Keratinocyte (primary cell): ENCODE data around the gene PPCS. TPM values are rescaled to one million over a fixed set of nuclear protein-coding genes. Genes with fewer than 3 reads are reported as not detected.
"Not testable (repeated sequence)": the region's sequence is repeated elsewhere in the genome, so short reads cannot be mapped to it uniquely, and the experiment has no call there.

ENCODE experiments used
- DNase-seq: peaks from one replicate; pipeline ENCODE4 v3.0.0-alpha.2; 2011; ENCODE audit warnings: low read depth, missing footprints, low spot score
- FAIRE-seq: peaks from 2 replicates; lab custom pipeline; 2011; peaks lifted over from hg19 to GRCh38; lab: Jason Lieb, UNC
- H2AFZ ChIP-seq: 2 replicates; pipeline ENCODE4 v1.6.0; 2012; ENCODE audit warnings: low read length, control low read depth, inconsistent platforms; ENCODE audit not compliant: control insufficient read depth
- H3K27ac ChIP-seq: 2 replicates; pipeline ENCODE4 v1.5.1; 2011; ENCODE audit warnings: low read length; ENCODE audit not compliant: control insufficient read depth, insufficient read depth
- H3K27me3 ChIP-seq: 3 replicates; pipeline ENCODE4 v1.6.0; 2011; ENCODE audit warnings: low read length; ENCODE audit not compliant: control insufficient read depth, insufficient read depth; ENCODE audit errors: extremely low read depth
- H3K36me3 ChIP-seq, 2 experiments: 2 replicates in 1 of 2; 3 replicates in 1 of 2; pipeline ENCODE4 v1.5.1; 2011; ENCODE audit warnings: low read length in 2 of 2, mild to moderate bottlenecking in 1 of 2; ENCODE audit not compliant: control insufficient read depth in 2 of 2, insufficient read depth in 2 of 2; ENCODE audit errors: extremely low read depth in 1 of 2
- H3K4me1 ChIP-seq: 3 replicates; pipeline ENCODE4 v1.5.1; 2011; ENCODE audit warnings: low read length; ENCODE audit not compliant: control insufficient read depth, insufficient read depth; ENCODE audit errors: extremely low read depth
- H3K4me2 ChIP-seq: 3 replicates; pipeline ENCODE4 v1.6.0; 2011; ENCODE audit warnings: low read depth, low read length; ENCODE audit not compliant: control insufficient read depth, insufficient read depth; ENCODE audit errors: extremely low read depth
- H3K4me3 ChIP-seq, 3 experiments: fragments of 200-600 bp in 1 of 3; sonication (generic) in 1 of 3; 2 replicates in 2 of 3; 3 replicates in 1 of 3; pipeline ENCODE4 v1.5.1; 2011 to 2016; ENCODE audit warnings: low read length in 3 of 3, mild to moderate bottlenecking in 3 of 3, control low read depth in 2 of 3, inconsistent platforms in 1 of 3, low read depth in 1 of 3, mixed read lengths in 1 of 3, mixed run types in 1 of 3, moderate library complexity in 1 of 3; ENCODE audit not compliant: control insufficient read depth in 2 of 3, insufficient read depth in 2 of 3; ENCODE audit errors: extremely low read depth in 1 of 3
- H3K79me2 ChIP-seq: 2 replicates; pipeline ENCODE4 v1.6.0; 2012; ENCODE audit warnings: low read length; ENCODE audit not compliant: control insufficient read depth, insufficient read depth
- H3K9ac ChIP-seq: 3 replicates; pipeline ENCODE4 v1.6.0; 2011; ENCODE audit warnings: low read length; ENCODE audit not compliant: control insufficient read depth, insufficient read depth; ENCODE audit errors: extremely low read depth
- H3K9me1 ChIP-seq: 3 replicates; pipeline ENCODE4 v1.6.0; 2011; ENCODE audit warnings: low read length; ENCODE audit not compliant: control insufficient read depth, insufficient read depth; ENCODE audit errors: extremely low read depth
- H3K9me3 ChIP-seq: 2 replicates; pipeline ENCODE4 v1.5.1; 2012; ENCODE audit warnings: low read depth, low read length; ENCODE audit not compliant: control insufficient read depth
- H4K20me1 ChIP-seq: 3 replicates; pipeline ENCODE4 v1.6.0; 2011; ENCODE audit warnings: low read length; ENCODE audit not compliant: control insufficient read depth, insufficient read depth; ENCODE audit errors: extremely low read depth
- EZH2 ChIP-seq: IDR thresholded peaks from one replicate; pipeline ENCODE4 v1.6.1; 2012; ENCODE audit warnings: inconsistent platforms, mild to moderate bottlenecking, low read length, moderate library complexity
- dilution Hi-C: fragments of 300-500 bp; cut with MboI; formaldehyde crosslinking; loops from one replicate; pipeline ENCODE4 v1.7.0; 2020; ENCODE audit warnings: low sequenced_read_pairs; ENCODE audit not compliant: extremely low pct_ligation_motif_present
- polyA plus RNA-seq, 5 experiments: library from polyadenylated mRNA; depleted of rRNA in 3 of 5; stranded (reverse) in 3 of 5; stranded (forward) in 1 of 5; unstranded in 1 of 5; fragments of >200 nt; gene quantifications; 1 replicate in 1 of 5; 2 replicates in 3 of 5; 3 replicates in 1 of 5; pipeline versions ENCODE4 v1.2.1 to v1.2.3, GENCODE V29; 2011 to 2012; ENCODE audit warnings: missing spikeins in 2 of 5, low read depth in 1 of 5, low replicate concordance in 1 of 5
- TF ChIP-seq, protein P1 (sequence below), 3 experiments: IDR thresholded peaks in 1 of 3; conservative IDR thresholded peaks in 1 of 3; optimal IDR thresholded peaks in 1 of 3; 2 replicates in 2 of 3; 3 replicates in 1 of 3; pipeline versions ENCODE3 to v1.5.1; 2011; ENCODE audit warnings: low read length in 3 of 3, mild to moderate bottlenecking in 3 of 3, moderate library complexity in 2 of 3, control low read depth in 1 of 3, inconsistent platforms in 1 of 3; ENCODE audit not compliant: insufficient read depth in 2 of 3; ENCODE audit errors: extremely low read depth in 1 of 3

The PPCS gene
- polyA plus RNA-seq, 1 donor (not counting 4 experiments of a cell fraction or from before 2014, with no cell fraction given): 47.3 TPM

DNA sequence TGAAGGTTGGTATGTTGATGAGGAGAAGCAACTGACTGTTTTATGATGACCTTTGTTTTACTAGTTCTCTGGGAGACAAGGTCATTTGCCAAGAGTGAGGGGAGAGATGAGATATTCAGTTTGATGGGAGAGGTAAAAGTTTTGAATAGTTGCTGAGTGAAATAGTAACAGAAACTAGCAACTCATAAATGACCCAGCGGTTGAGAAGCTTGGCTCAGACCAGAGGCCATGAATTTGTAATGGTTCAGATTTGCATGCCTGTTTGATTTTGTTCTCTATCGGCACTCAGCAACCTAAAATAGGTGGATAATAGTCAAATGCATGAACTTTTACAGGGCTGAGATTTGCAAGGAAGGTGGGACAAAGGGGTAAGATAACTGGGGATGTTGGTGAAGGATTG, 13.4 kb downstream of the PPCS start:
- H3K4me3 ChIP-seq: no peak overlapping the region
- H4K20me1 ChIP-seq: no peaks in the 10 kb centered on the region
- FAIRE-seq (no peak), DNase-seq (no peak)
- no peak overlapping the region for H2AFZ ChIP-seq
- H3K4me1 ChIP-seq: no peaks in the 10 kb centered on the region
- dilution Hi-C loops: no loop called here
- H3K9me3 ChIP-seq: no peaks in the 10 kb centered on the region
- H3K9ac ChIP-seq: no peak overlapping the region
- H3K4me2 ChIP-seq: no peak overlapping the region
- H3K36me3 ChIP-seq: no peaks in the 10 kb centered on the region
- H3K27me3 ChIP-seq: no peaks in the 10 kb centered on the region
- H3K9me1 ChIP-seq: no peaks in the 10 kb centered on the region
- TF ChIP-seq, protein P1, sequence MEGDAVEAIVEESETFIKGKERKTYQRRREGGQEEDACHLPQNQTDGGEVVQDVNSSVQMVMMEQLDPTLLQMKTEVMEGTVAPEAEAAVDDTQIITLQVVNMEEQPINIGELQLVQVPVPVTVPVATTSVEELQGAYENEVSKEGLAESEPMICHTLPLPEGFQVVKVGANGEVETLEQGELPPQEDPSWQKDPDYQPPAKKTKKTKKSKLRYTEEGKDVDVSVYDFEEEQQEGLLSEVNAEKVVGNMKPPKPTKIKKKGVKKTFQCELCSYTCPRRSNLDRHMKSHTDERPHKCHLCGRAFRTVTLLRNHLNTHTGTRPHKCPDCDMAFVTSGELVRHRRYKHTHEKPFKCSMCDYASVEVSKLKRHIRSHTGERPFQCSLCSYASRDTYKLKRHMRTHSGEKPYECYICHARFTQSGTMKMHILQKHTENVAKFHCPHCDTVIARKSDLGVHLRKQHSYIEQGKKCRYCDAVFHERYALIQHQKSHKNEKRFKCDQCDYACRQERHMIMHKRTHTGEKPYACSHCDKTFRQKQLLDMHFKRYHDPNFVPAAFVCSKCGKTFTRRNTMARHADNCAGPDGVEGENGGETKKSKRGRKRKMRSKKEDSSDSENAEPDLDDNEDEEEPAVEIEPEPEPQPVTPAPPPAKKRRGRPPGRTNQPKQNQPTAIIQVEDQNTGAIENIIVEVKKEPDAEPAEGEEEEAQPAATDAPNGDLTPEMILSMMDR (optimal IDR thresholded peaks at IDR 0.05 in 1 of 3, IDR thresholded peaks at IDR 0.05 in 1 of 3, conservative IDR thresholded peaks at IDR 0.05 in 1 of 3; ENCODE audit: extremely low read depth in 1 of 3, insufficient read depth in 2 of 3, low read length in 3 of 3): no peak
- TF ChIP-seq EZH2: no peak
- no peaks in the 10 kb centered on the region for H3K79me2 ChIP-seq
- H3K27ac ChIP-seq: no peak overlapping the region

DNA sequence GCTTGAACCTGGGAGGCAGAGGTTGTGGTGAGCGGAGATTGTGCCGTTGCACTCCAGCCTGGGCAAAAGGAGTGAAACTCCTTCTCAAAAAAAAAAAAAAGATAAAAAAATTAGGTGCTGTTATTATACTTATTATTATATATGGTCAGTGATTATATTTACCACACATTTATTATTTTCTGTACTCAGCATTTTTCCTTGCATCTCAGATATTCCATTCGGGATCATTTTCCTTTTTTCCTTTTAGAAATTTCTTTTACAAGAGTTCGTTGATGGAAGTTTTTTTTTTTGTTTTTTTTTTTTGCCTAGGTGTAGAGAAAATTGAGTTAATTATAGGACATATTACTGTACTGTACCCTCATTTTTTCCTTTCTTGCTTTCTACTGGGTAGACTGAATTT, 20.3 kb downstream of the PPCS start:
- no peaks in the 10 kb centered on the region for H3K4me1 ChIP-seq
- DNase-seq (no peak), FAIRE-seq (no peak)
- no peaks in the 10 kb centered on the region for H4K20me1 ChIP-seq
- H3K27ac ChIP-seq: no peak overlapping the region
- no peak overlapping the region for H3K4me2 ChIP-seq
- H3K4me3 ChIP-seq: no peak overlapping the region
- no peak overlapping the region for H2AFZ ChIP-seq
- TF ChIP-seq, protein P1 (optimal IDR thresholded peaks at IDR 0.05 in 1 of 3, IDR thresholded peaks at IDR 0.05 in 1 of 3, conservative IDR thresholded peaks at IDR 0.05 in 1 of 3; ENCODE audit: extremely low read depth in 1 of 3, insufficient read depth in 2 of 3, low read length in 3 of 3): no peak
- no peak for TF ChIP-seq EZH2
- H3K9me3 ChIP-seq: no peaks in the 10 kb centered on the region
- H3K36me3 ChIP-seq: no peaks in the 10 kb centered on the region
- H3K27me3 ChIP-seq: no peaks in the 10 kb centered on the region
- no peaks in the 10 kb centered on the region for H3K79me2 ChIP-seq
- no peaks in the 10 kb centered on the region for H3K9me1 ChIP-seq
- no peak overlapping the region for H3K9ac ChIP-seq
- dilution Hi-C loops: no loop called here

DNA sequence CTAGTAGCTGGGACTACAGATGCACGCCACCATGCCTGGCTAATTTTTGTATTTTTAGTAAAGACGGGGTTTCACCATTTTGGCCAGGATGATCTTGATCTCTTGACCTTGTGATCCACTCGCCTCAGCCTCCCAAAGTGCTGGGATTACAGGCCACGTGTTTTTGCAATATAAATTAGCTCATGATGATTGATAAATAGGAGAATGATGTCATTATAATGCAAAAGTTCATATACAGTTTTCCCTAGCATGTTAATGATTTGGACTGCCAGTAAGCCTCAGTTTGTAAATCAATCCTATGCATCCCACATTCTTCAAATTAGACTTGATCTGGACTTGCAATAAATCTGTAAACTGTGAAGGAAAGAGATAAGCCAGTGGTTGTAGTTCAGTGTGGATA, 21.0 kb downstream of the PPCS start:
- dilution Hi-C loops, H3K27me3 ChIP-seq, H3K9me3 ChIP-seq, H3K27ac ChIP-seq, H3K36me3 ChIP-seq, H3K4me1 ChIP-seq, H3K9me1 ChIP-seq, FAIRE-seq, H4K20me1 ChIP-seq, H3K4me2 ChIP-seq, H2AFZ ChIP-seq, DNase-seq, H3K79me2 ChIP-seq, H3K4me3 ChIP-seq, H3K9ac ChIP-seq: not testable (repeated sequence)
